K562 (cell line): ENCODE measurements around the gene FAM241B.

Experiments used
- ATF4 ChIP-seq: fragments of 450-650 bp; formaldehyde crosslinking; IDR thresholded peaks from 2 replicates; pipeline ENCODE4 v1.4.0; 2022; ENCODE audit warnings: mild to moderate bottlenecking, moderate library complexity
- BRF2 ChIP-seq: IDR thresholded peaks from 3 replicates; pipeline ENCODE4 v1.6.1; 2011; ENCODE audit warnings: borderline replicate concordance, mild to moderate bottlenecking; ENCODE audit not compliant: insufficient read length, insufficient read depth
- CBX1 ChIP-seq: sonication (generic); IDR thresholded peaks from 2 replicates; pipeline ENCODE4 v1.6.1; 2016; ENCODE audit warnings: antibody characterized with exemption, low read depth, mild to moderate bottlenecking
- CHD2 ChIP-seq: IDR thresholded peaks from 2 replicates; pipeline ENCODE4 v1.6.1; 2011; ENCODE audit warnings: low read depth, low read length
- CTCF ChIP-seq, 3 experiments: IDR thresholded peaks in 2 of 3; conservative IDR thresholded peaks in 1 of 3; 2 replicates each; pipeline ENCODE4 v1.5.1; 2011 to 2012; ENCODE audit warnings: low read length in 3 of 3, mild to moderate bottlenecking in 3 of 3, control low read depth in 2 of 3, improper control_type of control experiment in 1 of 3, inconsistent platforms in 1 of 3, low read depth in 1 of 3, mixed read lengths in 1 of 3, moderate library complexity in 1 of 3; ENCODE audit not compliant: insufficient read depth in 2 of 3
- E2F4 ChIP-seq: sonication (generic); formaldehyde crosslinking; IDR thresholded peaks from 2 replicates; pipeline ENCODE4 v1.8.0; 2022; ENCODE audit warnings: mild to moderate bottlenecking, low read depth, missing genetic modification reagents
- EP300 ChIP-seq: IDR thresholded peaks from 2 replicates; pipeline ENCODE4 v1.6.1; 2012; ENCODE audit warnings: low read length, improper control_type of control experiment
- ERF ChIP-seq: fragments of 450-650 bp; formaldehyde crosslinking; IDR thresholded peaks from 2 replicates; pipeline ENCODE4 v1.4.0; 2020; ENCODE audit warnings: mild to moderate bottlenecking, mixed read lengths
- FOXK2 ChIP-seq, 2 experiments: fragments of 450-650 bp; IDR thresholded peaks in 1 of 2; conservative IDR thresholded peaks in 1 of 2; 2 replicates each; pipeline ENCODE4 v1.6.1; 2016; ENCODE audit warnings: low read depth in 2 of 2, mild to moderate bottlenecking in 1 of 2
- JUN ChIP-seq, 2 experiments: sonication (generic) in 1 of 2; formaldehyde crosslinking in 1 of 2; IDR thresholded peaks; 2 replicates each; pipeline versions ENCODE4 v1.6.1 to v1.8.0; 2012 to 2022; ENCODE audit warnings: borderline replicate concordance in 2 of 2, mild to moderate bottlenecking in 2 of 2, improper control_type of control experiment in 1 of 2, low read depth in 1 of 2, low read length in 1 of 2, missing genetic modification reagents in 1 of 2
- POLR2AphosphoS5 ChIP-seq: IDR thresholded peaks from 2 replicates; pipeline ENCODE4 v1.6.1; 2011; ENCODE audit warnings: mild to moderate bottlenecking, low read depth, low read length, moderate library complexity; ENCODE audit not compliant: control insufficient read depth, insufficient read depth
- TAF7 ChIP-seq: fragments of 450-650 bp; IDR thresholded peaks from 2 replicates; pipeline ENCODE4 v1.6.1; 2016; ENCODE audit warnings: missing genetic modification characterization, missing compliant biosample characterization
- ZBTB40 ChIP-seq, 2 experiments: fragments of 450-650 bp in 1 of 2; sonication (generic) in 1 of 2; formaldehyde crosslinking in 1 of 2; IDR thresholded peaks; 2 replicates each; pipeline versions ENCODE4 v1.7.1 to v1.9.0; 2016 to 2022; ENCODE audit warnings: inconsistent platforms in 1 of 2, mild to moderate bottlenecking in 1 of 2, missing genetic modification reagents in 1 of 2

- TF ChIP-seq JUN (IDR thresholded peaks at IDR 0.05; ENCODE audit: borderline replicate concordance, low read depth, low read length) (no peak), JUN (CRISPR knock-in tag; IDR thresholded peaks at IDR 0.05; ENCODE audit: borderline replicate concordance) (no peak), E2F4 (no peak), POLR2AphosphoS5 (no peak), TAF7 (tag) (no peak), CHD2 (no peak), ATF4 (CRISPR knock-in tag) (no peak), FOXK2 (conservative IDR thresholded peaks at IDR 0.05 in 1 of 2, IDR thresholded peaks at IDR 0.05 in 1 of 2; ENCODE audit: low read depth in 2 of 2) (no peak), EP300 (no peak), CBX1 (no peak), ZBTB40 (IDR thresholded peaks at IDR 0.05) (no peak), ZBTB40 (CRISPR knock-in tag; IDR thresholded peaks at IDR 0.05) (no peak), CTCF (IDR thresholded peaks at IDR 0.05 in 2 of 3, conservative IDR thresholded peaks at IDR 0.05 in 1 of 3; ENCODE audit: insufficient read depth in 2 of 3, low read depth in 1 of 3, low read length in 3 of 3) (no peak), ERF (CRISPR knock-in tag) (no peak), BRF2 (no peak)
Measured at GRCh38 chr10:69609077-69609476, 21.0 kb upstream of the FAM241B start.
